Measurements from ENCODE around the gene COL6A3. TPM values are rescaled to one million over a fixed set of nuclear protein-coding genes. Genes with fewer than 3 reads are reported as not detected.

Gene COL6A3
- total and polyA plus RNA-seq, 9 of the 15 experiments (the other 6 are each of a cell fraction or from before 2014, with no cell fraction given): 0.07 to 4.1 (median 1.5) TPM

GRCh38 chr2:237279012-237279768 is 134.8 kb downstream of the COL6A3 start:
- no peaks in the 10 kb centered on the region for H4K20me1 ChIP-seq (replicated peaks; ENCODE audit: control insufficient read depth, insufficient read depth, low read length)
- no peak overlapping the region for H2AFZ ChIP-seq (ENCODE audit: low read depth, low read length)
- no peak for DNase-seq (ENCODE audit: extremely low read depth in 1 of 4, low spot score in 3 of 4)
- H3K27ac ChIP-seq (ENCODE audit: extremely low read depth, low read depth, low read length): no peak overlapping the region
- TF ChIP-seq CHCHD3 (CRISPR knock-in tag; IDR thresholded peaks at IDR 0.05) (no peak), REST (IDR thresholded peaks at IDR 0.05; ENCODE audit: borderline replicate concordance) (no peak), REST (CRISPR knock-in tag; IDR thresholded peaks at IDR 0.05; ENCODE audit: low read depth) (no peak)
- 2% methylated on average over 9 of the region's 9 CpGs for WGBS (ENCODE audit: insufficient coverage, low coverage, missing lambda C conversion rate)
- intact Hi-C loops (cut with micrococcal nuclease) (no loop called here), in situ Hi-C loops (cut with MboI) (no loop called here)
- BruUV-seq (replicated peaks): no TSS peak
- H3K9me1 ChIP-seq (ENCODE audit: control insufficient read depth, insufficient read depth, low read length): no peaks in the 10 kb centered on the region
- no peaks in the 10 kb centered on the region for H3K4me1 ChIP-seq (replicated peaks in 1 of 2; ENCODE audit: control insufficient read depth in 2 of 2, insufficient read depth in 2 of 2, low read length in 2 of 2)
- H3K4me2 ChIP-seq (ENCODE audit: insufficient read depth, low read length): no peak overlapping the region
- ChIA-PET POLR2A (no interaction called here), CTCF (ENCODE audit: low intra/inter-chr PET ratio) (no interaction called here)
- no peaks in the 10 kb centered on the region for H3K79me2 ChIP-seq (ENCODE audit: control insufficient read depth, insufficient read depth, low read length)
- no peak overlapping the region for H3K9ac ChIP-seq (ENCODE audit: insufficient read depth in 1 of 2, low read depth in 2 of 2, low read length in 2 of 2)
- FAIRE-seq: no peak
- no peak overlapping the region for H3K4me3 ChIP-seq
- H3K27me3 ChIP-seq (ENCODE audit: control insufficient read depth in 2 of 2, insufficient read depth in 2 of 2, low read length in 2 of 2): peaks cover 0 to 15% of the 10 kb centered on the region in 2 experiments; a peak in 3 of 5 replicates
- H3K9me3 ChIP-seq (replicated peaks; ENCODE audit: control insufficient read depth, insufficient read depth, low read depth, low read length): no peaks in the 10 kb centered on the region
- H3K36me3 ChIP-seq (ENCODE audit: control insufficient read depth, insufficient read depth, low read length): no peaks in the 10 kb centered on the region
- ATAC-seq: no peak

Data from K562 (cell line).